Measurements from ENCODE around the gene CRYBB1.

The CRYBB1 gene

DNA sequence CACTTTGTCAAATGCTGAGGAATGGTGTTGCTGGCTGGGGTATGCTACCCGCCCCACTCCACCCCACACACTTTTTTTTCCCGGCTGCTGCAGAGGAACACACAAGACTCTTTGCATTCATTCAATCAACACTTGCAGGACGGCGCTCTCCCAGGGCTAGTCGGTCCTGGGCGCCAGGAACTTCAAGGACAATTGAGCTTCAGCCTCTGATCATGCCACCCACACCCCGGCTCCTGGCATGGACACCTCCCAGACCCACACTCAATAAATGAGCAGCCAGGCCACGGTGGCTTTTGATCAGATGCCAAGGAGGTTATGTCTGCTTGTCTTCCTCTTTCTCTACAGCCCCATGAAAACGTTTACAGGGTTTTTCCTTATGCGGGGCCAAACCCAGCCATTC, 47.7 kb downstream of the CRYBB1 start:
- H4K91ac ChIP-seq (ENCODE audit: low read depth, low read length): peak overlapping the region; percentile 48
- H3K23ac ChIP-seq (ENCODE audit: low read length): no peak overlapping the region
- H3K4me1 ChIP-seq (ENCODE audit: control insufficient read depth in 1 of 2, insufficient read depth in 2 of 2, low read length in 2 of 2): peaks cover 8 to 12% of the 10 kb centered on the region in 2 experiments
- H3K9me3 ChIP-seq (ENCODE audit: insufficient read depth, low read depth, low read length): no peaks in the 10 kb centered on the region
- H4K12ac ChIP-seq (ENCODE audit: low read depth, low read length): no peak overlapping the region
- H3K9ac ChIP-seq (ENCODE audit: low read length): no peak overlapping the region
- no peaks in the 10 kb centered on the region for H3K79me2 ChIP-seq (ENCODE audit: control insufficient read depth, insufficient read depth, low read length, poor library complexity)
- H3K27ac ChIP-seq (ENCODE audit: low read depth, low read length): no peak overlapping the region
- H2AFZ ChIP-seq (ENCODE audit: insufficient read depth, low read length, poor library complexity): no peak overlapping the region
- no peak overlapping the region for H4K8ac ChIP-seq (ENCODE audit: low read depth, low read length)
- no peak overlapping the region for H3K4me3 ChIP-seq (ENCODE audit: low read depth, low read length)
- H3K14ac ChIP-seq (ENCODE audit: low read length): peak overlapping the region; percentile 34
- H3K79me1 ChIP-seq (ENCODE audit: low read length): peaks cover 22% of the 10 kb centered on the region
- H2BK120ac ChIP-seq (ENCODE audit: insufficient read depth, low read length, poor library complexity): peak overlapping the region; percentile 35
- no peaks in the 10 kb centered on the region for H3K27me3 ChIP-seq (ENCODE audit: insufficient read depth, low read length)
- no peak overlapping the region for H2BK5ac ChIP-seq (ENCODE audit: low read depth, low read length, poor library complexity)
- H3K36me3 ChIP-seq (ENCODE audit: control insufficient read depth in 1 of 2, insufficient read depth in 2 of 2, low read length in 2 of 2): peaks cover 0 to under 1% of the 10 kb centered on the region in 2 experiments
- no peak overlapping the region for H3K4me2 ChIP-seq (ENCODE audit: low read length)
- no peak for DNase-seq
- H2AK5ac ChIP-seq (ENCODE audit: low read length): peak overlapping the region; percentile 57
- H3K4ac ChIP-seq (ENCODE audit: low read depth, low read length): no peak overlapping the region
- peak overlapping the region; percentile 38 for H2BK12ac ChIP-seq (ENCODE audit: low read length)
- no CpG with 5 or more reads among the region's 10 CpGs for WGBS (ENCODE audit: extremely low coverage, insufficient coverage, insufficient read length)
- no peak overlapping the region for H3K18ac ChIP-seq (ENCODE audit: low read length)

DNA sequence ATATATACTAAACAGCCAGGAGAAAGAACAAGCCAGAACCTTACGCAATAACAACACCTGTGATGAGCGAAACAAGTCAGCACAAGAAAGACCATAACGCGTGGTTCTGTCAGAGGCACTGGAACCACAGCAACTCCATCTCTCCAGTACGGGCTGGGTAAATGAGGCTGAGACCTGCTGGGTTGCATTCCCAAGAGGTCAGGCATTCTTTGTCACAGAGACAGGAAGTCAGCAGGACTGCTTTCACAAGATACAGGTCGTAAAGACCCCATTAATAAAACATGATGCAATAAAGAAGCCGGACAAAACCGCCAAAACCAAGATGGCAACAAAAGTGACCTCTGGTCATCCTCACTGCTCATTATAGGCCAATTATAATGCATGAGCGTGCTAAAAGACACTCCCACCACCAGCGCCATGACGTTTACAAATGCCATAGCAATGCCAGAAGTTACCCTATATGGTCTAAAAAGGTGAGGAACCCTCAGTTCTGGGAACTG, 49.6 kb downstream of the CRYBB1 start:
- H3K79me2 ChIP-seq (ENCODE audit: control insufficient read depth, insufficient read depth, low read length, poor library complexity): no peaks in the 10 kb centered on the region
- no peaks in the 10 kb centered on the region for H3K9me3 ChIP-seq (ENCODE audit: insufficient read depth, low read depth, low read length)
- peak overlapping the region; percentile 22 for H3K4ac ChIP-seq (ENCODE audit: low read depth, low read length)
- H2AFZ ChIP-seq (ENCODE audit: insufficient read depth, low read length, poor library complexity): no peak overlapping the region
- H3K9ac ChIP-seq (ENCODE audit: low read length): no peak overlapping the region
- H2BK120ac ChIP-seq (ENCODE audit: insufficient read depth, low read length, poor library complexity): peak overlapping the region; percentile 81
- H3K79me1 ChIP-seq (ENCODE audit: low read length): peaks cover 22% of the 10 kb centered on the region
- DNase-seq: peak; percentile 94
- H3K4me2 ChIP-seq (ENCODE audit: low read length): peak overlapping the region; percentile 56
- H4K8ac ChIP-seq (ENCODE audit: low read depth, low read length): peak overlapping the region; percentile 68
- H3K23ac ChIP-seq (ENCODE audit: low read length): no peak overlapping the region
- no peak overlapping the region for H2AK5ac ChIP-seq (ENCODE audit: low read length)
- H3K27me3 ChIP-seq (ENCODE audit: insufficient read depth, low read length): no peaks in the 10 kb centered on the region
- no peak overlapping the region for H4K12ac ChIP-seq (ENCODE audit: low read depth, low read length)
- peak overlapping the region; percentile 83 for H3K27ac ChIP-seq (ENCODE audit: low read depth, low read length)
- peaks cover 3 to 8% of the 10 kb centered on the region in 2 experiments for H3K36me3 ChIP-seq (ENCODE audit: control insufficient read depth in 1 of 2, insufficient read depth in 2 of 2, low read length in 2 of 2)
- H2BK5ac ChIP-seq (ENCODE audit: low read depth, low read length, poor library complexity): peak overlapping the region; percentile 76
- no peak overlapping the region for H3K4me3 ChIP-seq (ENCODE audit: low read depth, low read length)
- peak overlapping the region; percentile 35 for H3K14ac ChIP-seq (ENCODE audit: low read length)
- H4K91ac ChIP-seq (ENCODE audit: low read depth, low read length): peak overlapping the region; percentile 75
- H2BK12ac ChIP-seq (ENCODE audit: low read length): peak overlapping the region; percentile 23
- H3K4me1 ChIP-seq (ENCODE audit: control insufficient read depth in 1 of 2, insufficient read depth in 2 of 2, low read length in 2 of 2): peaks cover 14 to 16% of the 10 kb centered on the region in 2 experiments
- WGBS (ENCODE audit: extremely low coverage, insufficient coverage, insufficient read length): no CpG with 5 or more reads among the region's 11 CpGs
- no peak overlapping the region for H3K18ac ChIP-seq (ENCODE audit: low read length)

DNA sequence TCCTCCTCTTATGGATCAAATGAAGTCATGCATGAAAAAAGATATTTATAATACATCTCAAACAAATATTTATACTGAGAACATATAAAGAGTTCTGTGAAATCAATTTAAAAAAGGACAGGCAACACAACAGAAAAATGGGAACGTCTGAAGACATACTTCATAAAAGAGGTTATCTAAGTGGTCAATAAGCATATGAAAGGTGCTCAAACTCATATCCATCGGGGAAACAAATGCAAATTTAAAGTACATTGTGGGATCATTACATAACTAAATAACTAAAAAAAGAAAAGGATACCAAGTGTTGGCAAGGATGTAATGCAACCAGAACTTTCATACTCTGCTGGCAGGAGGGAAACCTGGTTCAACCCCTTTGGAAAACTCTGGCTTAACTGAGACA, 50.2 kb downstream of the CRYBB1 start:
- H3K9ac ChIP-seq (ENCODE audit: low read length): no peak overlapping the region
- no peak overlapping the region for H3K4me3 ChIP-seq (ENCODE audit: low read depth, low read length)
- H3K18ac ChIP-seq (ENCODE audit: low read length): no peak overlapping the region
- H3K79me1 ChIP-seq (ENCODE audit: low read length): peaks cover 22% of the 10 kb centered on the region
- no peak overlapping the region for H3K4ac ChIP-seq (ENCODE audit: low read depth, low read length)
- no peaks in the 10 kb centered on the region for H3K27me3 ChIP-seq (ENCODE audit: insufficient read depth, low read length)
- peak overlapping the region; percentile 25 for H4K91ac ChIP-seq (ENCODE audit: low read depth, low read length)
- WGBS (ENCODE audit: extremely low coverage, insufficient coverage, insufficient read length): no CpG with 5 or more reads among the region's 2 CpGs
- H3K4me2 ChIP-seq (ENCODE audit: low read length): peak overlapping the region; percentile 56
- peak overlapping the region; percentile 32 for H2BK5ac ChIP-seq (ENCODE audit: low read depth, low read length, poor library complexity)
- no peak overlapping the region for H2AK5ac ChIP-seq (ENCODE audit: low read length)
- no peak overlapping the region for H2AFZ ChIP-seq (ENCODE audit: insufficient read depth, low read length, poor library complexity)
- H3K23ac ChIP-seq (ENCODE audit: low read length): no peak overlapping the region
- H3K36me3 ChIP-seq (ENCODE audit: control insufficient read depth in 1 of 2, insufficient read depth in 2 of 2, low read length in 2 of 2): peaks cover 3 to 8% of the 10 kb centered on the region in 2 experiments
- H3K9me3 ChIP-seq (ENCODE audit: insufficient read depth, low read depth, low read length): no peaks in the 10 kb centered on the region
- H3K79me2 ChIP-seq (ENCODE audit: control insufficient read depth, insufficient read depth, low read length, poor library complexity): no peaks in the 10 kb centered on the region
- no peak overlapping the region for H4K8ac ChIP-seq (ENCODE audit: low read depth, low read length)
- H2BK12ac ChIP-seq (ENCODE audit: low read length): peak overlapping the region; percentile 1
- no peak overlapping the region for H4K12ac ChIP-seq (ENCODE audit: low read depth, low read length)
- peaks cover 14 to 16% of the 10 kb centered on the region in 2 experiments for H3K4me1 ChIP-seq (ENCODE audit: control insufficient read depth in 1 of 2, insufficient read depth in 2 of 2, low read length in 2 of 2)
- H2BK120ac ChIP-seq (ENCODE audit: insufficient read depth, low read length, poor library complexity): peak overlapping the region; percentile 5
- H3K14ac ChIP-seq (ENCODE audit: low read length): peak overlapping the region; percentile 27
- peak overlapping the region; percentile 82 for H3K27ac ChIP-seq (ENCODE audit: low read depth, low read length)
- no peak for DNase-seq

DNA sequence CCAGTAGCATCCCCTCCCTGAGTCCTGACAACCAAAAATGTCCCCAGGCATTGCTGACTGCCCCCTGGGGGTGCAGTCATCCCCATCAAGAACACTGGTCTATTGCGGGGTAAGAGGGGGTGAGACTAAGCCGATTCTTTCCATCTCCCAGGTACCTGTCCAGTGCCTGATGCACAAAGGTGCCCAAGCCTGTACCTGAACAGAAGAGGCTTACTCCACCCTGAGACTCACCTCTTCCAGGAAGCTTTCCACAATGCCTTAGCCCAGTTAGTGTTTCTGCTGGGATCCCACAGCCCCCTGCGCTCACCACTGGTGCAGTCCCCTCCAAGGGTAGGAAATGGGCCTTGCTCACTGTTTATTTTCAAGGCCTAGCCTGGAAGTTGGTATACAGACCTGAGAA, 50.8 kb downstream of the CRYBB1 start:
- Histone ChIP-seq H3K4me2 (ENCODE audit: low read length) (no peak overlapping the region), H3K27me3 (ENCODE audit: insufficient read depth, low read length) (no peaks in the 10 kb centered on the region), H4K91ac (ENCODE audit: low read depth, low read length) (peak overlapping the region; percentile 82), H3K14ac (ENCODE audit: low read length) (peak overlapping the region; percentile 59), H2AK5ac (ENCODE audit: low read length) (peak overlapping the region; percentile 59), H2BK5ac (ENCODE audit: low read depth, low read length, poor library complexity) (peak overlapping the region; percentile 71), H2AFZ (ENCODE audit: insufficient read depth, low read length, poor library complexity) (peak overlapping the region; percentile 23), H2BK120ac (ENCODE audit: insufficient read depth, low read length, poor library complexity) (peak overlapping the region; percentile 18), H3K79me1 (ENCODE audit: low read length) (peaks cover 22% of the 10 kb centered on the region), H3K36me3 (ENCODE audit: control insufficient read depth in 1 of 2, insufficient read depth in 2 of 2, low read length in 2 of 2) (peaks cover 3 to 8% of the 10 kb centered on the region in 2 experiments), H4K12ac (ENCODE audit: low read depth, low read length) (no peak overlapping the region), H3K9ac (ENCODE audit: low read length) (no peak overlapping the region), H3K18ac (ENCODE audit: low read length) (peak overlapping the region; percentile 35), H3K4me1 (ENCODE audit: control insufficient read depth in 1 of 2, insufficient read depth in 2 of 2, low read length in 2 of 2) (peaks cover 14 to 16% of the 10 kb centered on the region in 2 experiments), H3K79me2 (ENCODE audit: control insufficient read depth, insufficient read depth, low read length, poor library complexity) (no peaks in the 10 kb centered on the region), H3K4me3 (ENCODE audit: low read depth, low read length) (no peak overlapping the region), H3K9me3 (ENCODE audit: insufficient read depth, low read depth, low read length) (no peaks in the 10 kb centered on the region), H4K8ac (ENCODE audit: low read depth, low read length) (peak overlapping the region; percentile 36), H3K27ac (ENCODE audit: low read depth, low read length) (peak overlapping the region; percentile 15), H3K23ac (ENCODE audit: low read length) (no peak overlapping the region), H3K4ac (ENCODE audit: low read depth, low read length) (peak overlapping the region; percentile 43), H2BK12ac (ENCODE audit: low read length) (peak overlapping the region; percentile 92)
- no CpG with 5 or more reads among the region's 3 CpGs for WGBS (ENCODE audit: extremely low coverage, insufficient coverage, insufficient read length)
- DNase-seq: no peak
